AG04450 (cell line): ENCODE results near the gene SLC8A1. TPM values are rescaled to one million over a fixed set of nuclear protein-coding genes. Genes with fewer than 3 reads are reported as not detected.
A peak's percentile ranks its signal among the peaks of the same experiment; 100 is the strongest.

Source experiments
- CTCF ChIA-PET: fragments of 300-600, 350-600 bp; formaldehyde crosslinking; extraction: SDS; loops from one replicate; lab custom pipeline; 2022; ENCODE audit warnings: antibody characterized with exemption, inconsistent platforms; lab: Charles Lee
- POLR2A ChIA-PET: fragments of 350-600 bp; formaldehyde crosslinking; extraction: SDS; loops from one replicate; lab custom pipeline; 2021; ENCODE audit warnings: antibody characterized with exemption, inconsistent platforms; lab: Yijun Ruan, JAX
- DNase-seq: peaks from one replicate; pipeline ENCODE4 v3.0.0-alpha.2; 2011; ENCODE audit warnings: low read depth, low spot score
- H3K27ac ChIP-seq: one replicate; pipeline ENCODE4 v1.5.1; 2012; ENCODE audit warnings: low read depth, low read length, control low read depth
- H3K27me3 ChIP-seq: one replicate; pipeline ENCODE4 v1.6.0; 2012; ENCODE audit warnings: low read length; ENCODE audit not compliant: control insufficient read depth, insufficient read depth
- H3K4me3 ChIP-seq: 2 replicates; pipeline ENCODE4 v1.5.1; 2011; ENCODE audit warnings: mild to moderate bottlenecking, low read depth, low read length, control low read depth
- H3K9me3 ChIP-seq: 2 replicates; pipeline ENCODE4 v1.5.1; 2012; ENCODE audit warnings: low read length; ENCODE audit not compliant: control insufficient read depth, insufficient read depth
- polyA plus RNA-seq: library from polyadenylated mRNA; depleted of rRNA; stranded (reverse); fragments of >200 nt; gene quantifications from 2 replicates; pipeline ENCODE4 v1.2.3, GENCODE V29; 2011
- TF ChIP-seq, protein P1 (sequence below): IDR thresholded peaks from 2 replicates; pipeline ENCODE4 v1.5.1; 2011; ENCODE audit warnings: low read depth, low read length, control low read depth, inconsistent platforms

The SLC8A1 gene
- polyA plus RNA-seq, 1 experiment, result 19.3 TPM

DNA sequence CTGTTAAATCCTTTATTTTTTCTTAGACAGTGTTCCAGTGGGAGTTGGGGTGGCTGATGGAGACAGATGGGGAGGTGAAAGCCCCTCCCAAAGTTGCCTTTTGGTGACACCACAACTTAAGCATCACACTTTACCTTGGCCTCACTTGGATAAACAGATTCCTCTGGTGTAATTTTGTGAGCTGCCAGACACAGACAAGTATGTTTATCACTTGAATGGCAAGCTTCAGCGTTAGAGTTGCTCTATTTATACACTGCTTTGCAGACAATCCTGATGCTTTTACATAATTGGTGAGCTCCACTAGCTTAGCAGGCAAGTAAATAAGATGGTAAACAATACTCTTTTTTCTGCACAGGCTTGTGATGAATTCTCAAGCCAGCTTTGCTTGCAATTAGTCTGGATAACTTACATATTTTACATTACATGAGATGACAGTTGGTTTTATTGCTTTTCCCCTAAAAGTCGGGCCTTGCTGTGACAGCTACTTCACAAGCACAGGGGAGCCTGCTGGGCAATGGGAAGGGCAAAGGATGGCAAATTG is 226.2 kb downstream of the SLC8A1 start:
- H3K9me3 ChIP-seq, result no peaks in the 10 kb centered on the region
- POLR2A ChIA-PET, result interaction anchor here (1.4 kb wide), 1 partner anchor 98 kb away, joined by 4 read pairs; no protein-coding TSS in a partner anchor
- no peak overlapping the region for H3K27ac ChIP-seq
- TF ChIP-seq, protein P1, sequence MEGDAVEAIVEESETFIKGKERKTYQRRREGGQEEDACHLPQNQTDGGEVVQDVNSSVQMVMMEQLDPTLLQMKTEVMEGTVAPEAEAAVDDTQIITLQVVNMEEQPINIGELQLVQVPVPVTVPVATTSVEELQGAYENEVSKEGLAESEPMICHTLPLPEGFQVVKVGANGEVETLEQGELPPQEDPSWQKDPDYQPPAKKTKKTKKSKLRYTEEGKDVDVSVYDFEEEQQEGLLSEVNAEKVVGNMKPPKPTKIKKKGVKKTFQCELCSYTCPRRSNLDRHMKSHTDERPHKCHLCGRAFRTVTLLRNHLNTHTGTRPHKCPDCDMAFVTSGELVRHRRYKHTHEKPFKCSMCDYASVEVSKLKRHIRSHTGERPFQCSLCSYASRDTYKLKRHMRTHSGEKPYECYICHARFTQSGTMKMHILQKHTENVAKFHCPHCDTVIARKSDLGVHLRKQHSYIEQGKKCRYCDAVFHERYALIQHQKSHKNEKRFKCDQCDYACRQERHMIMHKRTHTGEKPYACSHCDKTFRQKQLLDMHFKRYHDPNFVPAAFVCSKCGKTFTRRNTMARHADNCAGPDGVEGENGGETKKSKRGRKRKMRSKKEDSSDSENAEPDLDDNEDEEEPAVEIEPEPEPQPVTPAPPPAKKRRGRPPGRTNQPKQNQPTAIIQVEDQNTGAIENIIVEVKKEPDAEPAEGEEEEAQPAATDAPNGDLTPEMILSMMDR, result no peak
- no peaks in the 10 kb centered on the region for H3K27me3 ChIP-seq
- CTCF ChIA-PET, result interaction anchor here (1.5 kb wide), 1 partner anchor 13 kb away, joined by 3 read pairs; no protein-coding TSS in a partner anchor
- DNase-seq, result no peak
- H3K4me3 ChIP-seq, result no peak overlapping the region

DNA sequence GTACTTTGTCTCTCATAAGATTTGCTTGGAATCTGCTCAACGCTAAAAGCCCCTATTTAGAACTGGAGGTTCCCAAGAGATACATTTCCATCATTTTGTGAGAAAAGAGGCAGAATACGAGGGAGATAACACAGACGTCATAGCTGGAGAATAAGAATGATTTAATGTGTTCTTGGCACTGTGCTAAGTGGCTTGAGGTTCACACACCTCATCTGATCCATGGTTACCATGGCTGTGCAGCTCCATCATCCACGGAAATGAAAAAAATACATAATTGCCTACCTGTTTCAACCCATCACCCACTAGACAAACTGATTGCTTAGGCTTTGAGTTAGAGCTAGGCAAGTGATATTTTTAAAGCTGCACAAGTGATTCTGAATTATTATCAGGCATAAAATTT is 227.6 kb downstream of the SLC8A1 start:
- no peaks in the 10 kb centered on the region for H3K27me3 ChIP-seq
- DNase-seq, result no peak
- H3K9me3 ChIP-seq, result no peaks in the 10 kb centered on the region
- H3K27ac ChIP-seq, result no peak overlapping the region
- POLR2A ChIA-PET, result no interaction called here
- no peak overlapping the region for H3K4me3 ChIP-seq
- TF ChIP-seq, protein P1, result no peak
- CTCF ChIA-PET, result no interaction called here

DNA sequence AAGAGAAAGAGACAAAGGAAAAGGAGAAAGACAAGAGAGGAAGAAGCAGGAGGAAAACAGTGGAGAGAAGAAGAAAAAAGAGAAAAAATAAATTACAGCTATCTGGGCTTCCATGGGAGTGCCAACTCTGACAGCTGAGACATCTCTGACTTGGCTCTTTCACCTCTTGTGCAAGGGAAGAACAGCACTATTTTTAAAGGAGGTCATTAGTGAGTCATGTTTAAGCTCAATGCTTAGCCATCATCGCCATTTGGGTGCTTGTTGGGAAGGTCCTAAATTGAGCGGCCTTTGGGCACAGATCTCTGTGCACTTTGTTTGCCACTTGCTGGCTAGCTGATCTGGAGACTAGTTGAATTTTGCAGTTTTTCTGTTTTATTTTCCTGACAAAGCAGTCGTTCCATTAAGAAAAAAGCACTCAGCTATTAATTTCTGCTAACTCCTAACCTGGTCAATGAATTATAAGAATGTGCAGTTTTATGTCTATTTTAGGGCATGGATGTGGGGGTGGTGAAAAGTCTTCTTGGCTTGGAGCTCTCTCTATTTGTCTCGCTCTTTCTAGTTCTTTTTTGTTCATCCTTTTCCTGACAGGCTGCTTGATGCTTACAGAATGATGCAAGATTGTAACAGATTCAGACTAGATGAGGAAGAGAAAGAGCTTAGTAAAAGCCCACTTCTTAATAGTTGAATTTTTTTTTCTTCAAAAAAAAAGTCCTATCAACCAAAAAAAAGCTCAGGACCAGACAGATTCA is 231.5 kb downstream of the SLC8A1 start:
- POLR2A ChIA-PET, result interaction anchor here (0.7 to 1.4 kb wide), 3 partner anchors 22 to 230 kb away, joined by 3 to 4 read pairs (median 4); no protein-coding TSS in a partner anchor
- peak overlapping the region; percentile 73 for H3K27ac ChIP-seq

DNA sequence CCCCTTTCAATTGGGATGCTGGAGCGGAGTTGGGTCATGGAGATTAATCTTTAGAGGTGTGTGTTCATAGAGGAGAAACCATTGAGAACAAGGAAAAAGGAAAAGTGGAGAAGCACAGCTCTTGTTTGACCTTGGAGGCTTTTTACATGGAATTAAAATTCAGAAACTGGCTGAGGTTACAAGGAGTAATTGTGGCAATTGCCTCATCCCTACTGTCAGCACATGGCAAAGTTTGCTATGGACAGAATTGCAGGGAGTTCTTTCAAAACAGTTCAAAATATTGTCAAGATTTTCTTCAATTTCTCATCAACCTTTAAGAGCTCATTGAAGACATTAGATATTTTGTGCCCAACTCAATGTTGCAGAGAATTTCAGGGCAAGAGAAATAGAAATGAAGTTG is 232.7 kb downstream of the SLC8A1 start:
- ChIA-PET CTCF (interaction anchor here (1.4 kb wide), 1 partner anchor 231 kb away, joined by 4 read pairs; no protein-coding TSS in a partner anchor), POLR2A (no interaction called here)
- TF ChIP-seq, protein P1, result no peak
- no peak overlapping the region for H3K4me3 ChIP-seq
- H3K27me3 ChIP-seq, result no peaks in the 10 kb centered on the region
- H3K9me3 ChIP-seq, result no peaks in the 10 kb centered on the region
- H3K27ac ChIP-seq, result no peak overlapping the region
- no peak for DNase-seq

More for the DNA sequence above, 231.5 kb downstream of the SLC8A1 start:
- TF ChIP-seq, protein P1, result no peak
- DNase-seq, result no peak
- Histone ChIP-seq H3K9me3 (no peaks in the 10 kb centered on the region), H3K27me3 (no peaks in the 10 kb centered on the region), H3K4me3 (no peak overlapping the region)
- CTCF ChIA-PET, result interaction anchor here (0.6 to 1.7 kb wide), 9 partner anchors 9 to 489 kb away, joined by 3 to 4 read pairs (median 3); no protein-coding TSS in a partner anchor

DNA sequence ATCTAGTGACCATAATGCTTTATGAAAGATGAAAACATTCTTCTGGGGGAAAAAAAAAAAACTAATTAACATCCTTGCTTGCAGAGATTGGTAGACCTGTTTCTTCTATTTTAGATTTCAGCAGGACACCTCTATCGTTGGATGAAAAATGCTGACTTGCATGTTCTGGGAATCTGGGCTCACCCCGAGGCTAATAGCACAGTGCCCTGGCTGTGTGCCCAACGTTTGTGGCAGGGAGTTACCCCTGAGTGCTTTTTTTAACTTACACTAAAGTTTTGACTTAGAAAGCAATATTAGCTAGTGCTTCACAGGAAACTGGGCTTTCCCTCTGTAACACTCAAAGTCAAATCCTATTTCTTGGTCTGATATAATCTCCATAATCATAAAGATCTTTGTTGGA is 233.2 kb downstream of the SLC8A1 start:
- no peak for DNase-seq
- ChIA-PET CTCF (interaction anchor here (1.4 kb wide), 1 partner anchor 231 kb away, joined by 4 read pairs; no protein-coding TSS in a partner anchor), POLR2A (no interaction called here)
- TF ChIP-seq, protein P1, result no peak
- H3K27ac ChIP-seq, result no peak overlapping the region
- H3K9me3 ChIP-seq, result no peaks in the 10 kb centered on the region
- no peak overlapping the region for H3K4me3 ChIP-seq
- no peaks in the 10 kb centered on the region for H3K27me3 ChIP-seq
